NCI-H128 (cell line): ENCODE results near the gene PCDHB7.
"Not testable (repeated sequence)": the region's sequence is repeated elsewhere in the genome, so short reads cannot be mapped to it uniquely, and the experiment has no call there.

Experiments
- DNase-seq: peaks from one replicate; lab custom pipeline; 2025; ENCODE audit not compliant: unreplicated experiment; lab: John Stamatoyannopoulos, UW

Gene PCDHB7

DNA sequence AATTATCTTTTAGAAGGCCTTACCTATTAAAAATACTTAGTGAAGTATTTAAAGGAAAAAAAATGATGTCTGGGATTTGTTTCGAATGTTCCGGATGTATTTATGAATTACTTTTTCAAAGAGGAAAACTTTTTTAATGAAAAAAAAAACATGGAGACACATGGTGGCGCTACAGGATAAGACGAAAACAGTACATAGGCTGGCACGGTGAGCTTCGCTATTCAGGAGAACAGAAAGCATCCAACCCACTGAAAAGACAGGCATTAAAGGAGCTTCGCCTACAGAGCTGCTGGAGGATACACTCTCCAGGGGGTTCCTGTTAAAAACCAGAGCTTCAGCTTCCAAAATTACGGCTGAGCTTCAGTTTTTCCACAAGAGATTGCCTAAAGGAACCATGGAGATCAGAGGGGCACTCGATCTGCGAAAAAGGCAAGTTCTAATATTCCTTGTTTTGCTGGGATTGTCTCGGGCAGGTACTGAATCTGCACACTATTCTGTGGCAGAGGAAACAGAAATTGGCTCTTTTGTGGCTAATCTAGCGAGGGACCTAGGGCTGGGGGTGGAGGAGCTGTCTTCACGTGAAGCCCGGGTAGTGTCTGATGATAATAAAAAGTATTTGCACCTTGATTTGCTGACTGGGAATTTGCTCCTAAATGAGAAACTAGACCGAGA is 50.8 kb downstream of the PCDHB7 start, which contains the start of gene PCDHB14:
Gene PCDHB14 (plus strand): TSS at position 232 of the 672 bp plus-strand sequence. CDS start 163 bp downstream, at position 395.
- peak; percentile 28 for DNase-seq

DNA sequence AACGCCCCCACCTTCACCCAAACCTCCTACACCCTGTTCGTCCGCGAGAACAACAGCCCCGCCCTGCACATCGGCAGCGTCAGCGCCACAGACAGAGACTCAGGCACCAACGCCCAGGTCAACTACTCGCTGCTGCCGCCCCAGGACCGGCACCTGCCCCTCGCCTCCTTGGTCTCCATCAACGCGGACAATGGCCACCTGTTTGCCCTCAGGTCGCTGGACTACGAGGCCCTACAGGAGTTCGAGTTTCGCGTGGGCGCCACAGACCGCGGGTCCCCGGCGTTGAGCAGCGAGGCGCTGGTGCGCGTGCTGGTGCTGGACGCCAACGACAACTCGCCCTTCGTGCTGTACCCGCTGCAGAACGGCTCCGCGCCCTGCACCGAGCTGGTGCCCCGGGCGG is 52.4 kb downstream of the PCDHB7 start:
- not testable (repeated sequence) for DNase-seq

DNA sequence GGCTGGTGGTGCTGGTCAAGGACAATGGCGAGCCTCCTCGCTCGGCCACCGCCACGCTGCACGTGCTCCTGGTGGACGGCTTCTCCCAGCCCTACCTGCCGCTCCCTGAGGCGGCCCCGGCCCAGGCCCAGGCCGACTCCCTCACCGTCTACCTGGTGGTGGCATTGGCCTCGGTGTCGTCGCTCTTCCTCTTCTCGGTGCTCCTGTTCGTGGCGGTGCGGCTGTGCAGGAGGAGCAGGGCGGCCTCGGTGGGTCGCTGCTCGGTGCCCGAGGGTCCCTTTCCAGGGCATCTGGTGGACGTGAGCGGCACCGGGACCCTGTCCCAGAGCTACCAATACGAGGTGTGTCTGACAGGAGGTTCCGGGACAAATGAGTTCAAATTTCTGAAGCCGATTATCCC is 53.0 kb downstream of the PCDHB7 start:
- DNase-seq = not testable (repeated sequence)
